Measurements from ENCODE around the gene MEST. TPM values are rescaled to one million over a fixed set of nuclear protein-coding genes. Genes with fewer than 3 reads are reported as not detected.

The MEST gene
- total RNA-seq, 1 experiment from 2014 or later: 112 TPM

GRCh38 chr7:130486954-130487436, 4.9 kb upstream of the MEST start:
- H4K91ac ChIP-seq (ENCODE audit: insufficient read length, low read depth, low read length): no peak overlapping the region
- peaks cover 26% of the 10 kb centered on the region for H3K23me2 ChIP-seq (ENCODE audit: insufficient read length, low read depth, low read length, poor library complexity, severe bottlenecking)
- H3K27me3 ChIP-seq (ENCODE audit: insufficient read depth, low read length): no peaks in the 10 kb centered on the region
- no peak overlapping the region for H3K18ac ChIP-seq (ENCODE audit: insufficient read length, low read depth, low read length)
- peaks cover 6% of the 10 kb centered on the region; the same call in 1 of the 2 replicates for H3K4me1 ChIP-seq (ENCODE audit: insufficient read depth, low read length)
- no peak for DNase-seq
- no peak overlapping the region for H2AFZ ChIP-seq (ENCODE audit: low read length)
- Mint-ChIP-seq H3K4me3 (peak overlapping the region; percentile 80 to 86), H3K27ac (peak overlapping the region in 2 of 3 experiments; percentile 16 to 80; a peak in 2 of 7 replicates), H3K4me1 (peaks cover 28 to 45% of the 10 kb centered on the region in 2 experiments), H3K27me3 (ENCODE audit: low read depth) (peaks cover 57% of the 10 kb centered on the region), H3K36me3 (ENCODE audit: insufficient read depth in 1 of 3, low read depth in 3 of 3) (peaks cover 11 to 28% (median 23%) of the 10 kb centered on the region in 3 experiments), H3K9me3 (peaks cover 3 to 7% of the 10 kb centered on the region in 2 experiments; a peak in 2 of 5 replicates)
- H2BK5ac ChIP-seq (ENCODE audit: insufficient read length, low read length): no peak overlapping the region
- H3K27ac ChIP-seq (ENCODE audit: insufficient read length, low read depth, low read length): no peak overlapping the region
- no peak overlapping the region for H2BK20ac ChIP-seq (ENCODE audit: low read depth, low read length, poor library complexity, severe bottlenecking)
- no CpG with 5 or more reads among the region's 6 CpGs for WGBS (ENCODE audit: extremely low coverage, insufficient read length, low lambda C conversion rate)
- no peak overlapping the region for H4K5ac ChIP-seq (ENCODE audit: insufficient read length, low read depth, low read length)
- peak overlapping the region; percentile 64 for H3K4me2 ChIP-seq (ENCODE audit: insufficient read depth, insufficient read length, low read length)
- TF ChIP-seq, protein P1, sequence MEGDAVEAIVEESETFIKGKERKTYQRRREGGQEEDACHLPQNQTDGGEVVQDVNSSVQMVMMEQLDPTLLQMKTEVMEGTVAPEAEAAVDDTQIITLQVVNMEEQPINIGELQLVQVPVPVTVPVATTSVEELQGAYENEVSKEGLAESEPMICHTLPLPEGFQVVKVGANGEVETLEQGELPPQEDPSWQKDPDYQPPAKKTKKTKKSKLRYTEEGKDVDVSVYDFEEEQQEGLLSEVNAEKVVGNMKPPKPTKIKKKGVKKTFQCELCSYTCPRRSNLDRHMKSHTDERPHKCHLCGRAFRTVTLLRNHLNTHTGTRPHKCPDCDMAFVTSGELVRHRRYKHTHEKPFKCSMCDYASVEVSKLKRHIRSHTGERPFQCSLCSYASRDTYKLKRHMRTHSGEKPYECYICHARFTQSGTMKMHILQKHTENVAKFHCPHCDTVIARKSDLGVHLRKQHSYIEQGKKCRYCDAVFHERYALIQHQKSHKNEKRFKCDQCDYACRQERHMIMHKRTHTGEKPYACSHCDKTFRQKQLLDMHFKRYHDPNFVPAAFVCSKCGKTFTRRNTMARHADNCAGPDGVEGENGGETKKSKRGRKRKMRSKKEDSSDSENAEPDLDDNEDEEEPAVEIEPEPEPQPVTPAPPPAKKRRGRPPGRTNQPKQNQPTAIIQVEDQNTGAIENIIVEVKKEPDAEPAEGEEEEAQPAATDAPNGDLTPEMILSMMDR (conservative IDR thresholded peaks at IDR 0.05): no peak
- no peak overlapping the region for H3K23ac ChIP-seq (ENCODE audit: insufficient read length, low read depth, low read length)
- H3K79me2 ChIP-seq (ENCODE audit: insufficient read depth, low read length): peaks cover 3% of the 10 kb centered on the region; the same call in 1 of the 2 replicates
- no peak overlapping the region for H3T11ph ChIP-seq (ENCODE audit: low read length)
- H3K4ac ChIP-seq (ENCODE audit: low read depth, low read length): no peak overlapping the region
- no peak overlapping the region for H2BK120ac ChIP-seq (ENCODE audit: low read depth, low read length, poor library complexity, severe bottlenecking)
- H3K56ac ChIP-seq (ENCODE audit: insufficient read length, low read depth, low read length): no peak overlapping the region
- H2AK5ac ChIP-seq (ENCODE audit: insufficient read length, low read length): no peak overlapping the region
- H4K20me1 ChIP-seq (ENCODE audit: control insufficient read depth, insufficient read depth, insufficient read length): no peaks in the 10 kb centered on the region
- no peak overlapping the region for H2BK15ac ChIP-seq (ENCODE audit: low read depth, low read length)
- no peaks in the 10 kb centered on the region for H3K79me1 ChIP-seq (ENCODE audit: insufficient read depth, low read depth, low read length, poor library complexity, severe bottlenecking)
- peak overlapping the region; percentile 72 for H3K9ac ChIP-seq (ENCODE audit: extremely low read depth, insufficient read length, low read length)
- H3K9me3 ChIP-seq (ENCODE audit: control insufficient read depth, low read depth, low read length): no peaks in the 10 kb centered on the region
- H3K14ac ChIP-seq (ENCODE audit: insufficient read depth, low read length): peak overlapping the region; percentile 90
- no peak overlapping the region for H2BK12ac ChIP-seq (ENCODE audit: insufficient read length, low read depth, low read length)
- no peak overlapping the region for H4K8ac ChIP-seq (replicated peaks; ENCODE audit: insufficient read length, low read depth, low read length)
